ENCODE data around the gene INF2.
A peak's percentile ranks its signal among the peaks of the same experiment; 100 is the strongest.

INF2 gene

DNA sequence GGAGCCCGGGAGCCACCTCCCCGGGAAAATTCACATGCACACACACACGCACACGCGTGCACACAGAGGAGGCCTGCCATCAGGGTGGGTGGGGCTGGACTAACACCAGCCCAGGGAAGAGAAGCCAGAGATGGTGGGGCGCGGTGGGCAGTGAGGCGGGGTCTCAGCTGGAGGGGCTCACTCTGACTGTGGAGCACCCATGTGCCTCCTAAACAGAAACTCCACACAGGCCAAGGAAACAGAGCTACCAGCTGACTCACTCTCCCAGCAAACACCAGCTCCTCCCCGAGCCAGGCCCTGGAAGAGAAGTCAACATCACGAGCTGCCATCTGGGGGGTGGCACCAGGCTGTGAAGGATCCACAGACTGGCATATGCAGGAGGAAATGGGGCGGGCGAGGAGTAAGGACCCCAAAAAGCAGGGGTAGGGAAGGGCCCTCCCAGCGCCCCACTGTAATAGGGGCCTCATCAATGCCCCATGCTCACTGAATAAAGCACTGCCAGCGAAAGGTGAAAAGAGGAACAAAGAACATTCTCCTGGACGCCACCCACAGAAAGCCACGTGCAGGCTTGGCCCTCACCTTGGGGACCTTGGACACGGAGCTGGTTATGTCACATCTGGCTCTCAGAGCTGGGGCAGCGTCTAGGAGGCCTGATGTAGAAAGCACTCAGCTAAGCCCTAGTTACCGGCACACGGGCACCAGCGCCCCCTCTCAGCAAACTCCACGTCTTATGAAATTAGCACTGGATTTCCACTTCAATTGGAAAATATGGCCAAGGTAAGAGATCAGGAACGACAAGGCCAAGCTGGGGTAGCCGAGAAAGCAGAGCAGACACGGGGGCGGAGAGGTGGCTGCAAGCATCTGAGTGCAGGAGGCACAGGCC lies 8.4 kb upstream of the INF2 start:
- in situ Hi-C loops (cut with HindIII; ENCODE audit: low sequenced_read_pairs): no loop called here

GRCh38 chr14:104681689-104682074 lies 7.7 kb upstream of the INF2 start:
- DNase-seq (ENCODE audit: low read depth, low spot score): peak; percentile 79
- H3K4me3 ChIP-seq (ENCODE audit: low read depth, low read length): peak overlapping the region; percentile 12
- in situ Hi-C loops (cut with HindIII; ENCODE audit: low sequenced_read_pairs): no loop called here
- TF ChIP-seq, protein P1, sequence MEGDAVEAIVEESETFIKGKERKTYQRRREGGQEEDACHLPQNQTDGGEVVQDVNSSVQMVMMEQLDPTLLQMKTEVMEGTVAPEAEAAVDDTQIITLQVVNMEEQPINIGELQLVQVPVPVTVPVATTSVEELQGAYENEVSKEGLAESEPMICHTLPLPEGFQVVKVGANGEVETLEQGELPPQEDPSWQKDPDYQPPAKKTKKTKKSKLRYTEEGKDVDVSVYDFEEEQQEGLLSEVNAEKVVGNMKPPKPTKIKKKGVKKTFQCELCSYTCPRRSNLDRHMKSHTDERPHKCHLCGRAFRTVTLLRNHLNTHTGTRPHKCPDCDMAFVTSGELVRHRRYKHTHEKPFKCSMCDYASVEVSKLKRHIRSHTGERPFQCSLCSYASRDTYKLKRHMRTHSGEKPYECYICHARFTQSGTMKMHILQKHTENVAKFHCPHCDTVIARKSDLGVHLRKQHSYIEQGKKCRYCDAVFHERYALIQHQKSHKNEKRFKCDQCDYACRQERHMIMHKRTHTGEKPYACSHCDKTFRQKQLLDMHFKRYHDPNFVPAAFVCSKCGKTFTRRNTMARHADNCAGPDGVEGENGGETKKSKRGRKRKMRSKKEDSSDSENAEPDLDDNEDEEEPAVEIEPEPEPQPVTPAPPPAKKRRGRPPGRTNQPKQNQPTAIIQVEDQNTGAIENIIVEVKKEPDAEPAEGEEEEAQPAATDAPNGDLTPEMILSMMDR (IDR thresholded peaks at IDR 0.05; ENCODE audit: low read depth, low read length): no peak

More for the DNA sequence above, 8.4 kb upstream of the INF2 start:
- peak; percentile 78 for DNase-seq (ENCODE audit: low read depth, low spot score)
- TF ChIP-seq, protein P1 (IDR thresholded peaks at IDR 0.05; ENCODE audit: low read depth, low read length): peak; percentile 41
- H3K4me3 ChIP-seq (ENCODE audit: low read depth, low read length): no peak overlapping the region

DNA sequence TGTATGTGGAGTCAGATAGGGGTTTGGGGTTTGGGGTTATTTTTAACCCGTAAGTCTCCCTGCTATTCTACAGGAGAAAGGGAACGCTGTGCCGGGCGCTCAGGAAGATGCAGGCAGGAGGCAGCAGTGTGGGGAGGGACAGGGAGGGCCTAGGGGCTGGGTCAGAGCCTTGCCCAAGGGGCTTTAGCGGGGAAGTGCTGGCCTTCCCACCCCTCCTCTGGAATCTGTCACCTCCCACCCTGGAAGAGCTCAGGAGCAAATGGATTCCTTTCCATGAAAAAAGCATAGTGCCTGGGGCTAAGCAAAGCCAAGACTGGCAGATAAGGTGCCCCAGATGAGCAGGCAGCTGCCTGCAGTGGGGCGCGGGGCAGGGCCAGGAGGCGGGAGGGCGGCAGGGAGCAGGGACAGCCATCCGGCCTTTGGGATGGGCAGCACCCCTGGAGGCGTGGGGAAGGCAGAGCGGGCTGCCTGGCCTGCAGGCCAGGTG lies 7.3 kb upstream of the INF2 start:
- in situ Hi-C loops (cut with HindIII; ENCODE audit: low sequenced_read_pairs): no loop called here
- peak overlapping the region; percentile 12 for H3K4me3 ChIP-seq (ENCODE audit: low read depth, low read length)
- no peak for DNase-seq (ENCODE audit: low read depth, low spot score)
- TF ChIP-seq, protein P1 (IDR thresholded peaks at IDR 0.05; ENCODE audit: low read depth, low read length): no peak

DNA sequence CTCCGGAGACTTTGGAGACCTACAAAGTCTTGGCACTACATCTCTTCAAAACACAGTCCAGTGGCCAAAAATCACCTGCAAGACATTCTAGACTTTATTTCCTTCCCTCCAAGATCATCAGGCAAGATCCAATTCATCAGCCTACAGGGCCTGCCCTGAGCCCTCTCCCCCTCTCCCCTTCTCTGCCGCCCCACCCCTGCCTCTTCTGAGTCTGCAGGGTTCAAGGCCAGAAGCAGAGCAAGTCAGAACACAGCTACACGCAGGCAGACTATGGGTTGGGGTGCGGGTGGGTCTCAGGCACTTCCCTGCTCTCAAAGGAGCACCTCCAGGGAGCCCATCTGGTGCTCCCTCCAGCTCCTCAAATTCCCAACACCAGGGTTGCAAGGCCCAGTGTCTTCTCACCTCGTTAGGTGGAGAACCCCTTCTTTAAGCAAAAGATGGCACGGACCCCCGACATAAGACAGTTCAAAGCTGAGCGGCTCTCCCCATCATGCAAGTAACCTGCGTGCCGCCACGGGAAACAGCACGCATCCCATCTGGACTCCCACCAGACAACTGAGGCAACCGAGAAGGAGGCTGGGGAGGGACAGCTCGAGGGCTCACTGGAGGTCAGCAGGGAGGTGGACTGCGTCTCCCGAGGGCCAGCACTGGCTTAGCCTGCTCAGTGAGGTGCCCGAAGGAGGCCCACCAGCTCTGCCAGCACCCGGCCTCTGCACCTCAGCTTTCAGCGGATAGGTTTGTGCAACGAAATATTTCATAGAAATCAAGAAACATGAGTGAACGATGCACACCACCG lies 5.6 kb upstream of the INF2 start:
- in situ Hi-C loops (cut with HindIII; ENCODE audit: low sequenced_read_pairs): no loop called here
- DNase-seq (ENCODE audit: low read depth, low spot score): no peak
- no peak overlapping the region for H3K4me3 ChIP-seq (ENCODE audit: low read depth, low read length)
- TF ChIP-seq, protein P1 (IDR thresholded peaks at IDR 0.05; ENCODE audit: low read depth, low read length): no peak

DNA sequence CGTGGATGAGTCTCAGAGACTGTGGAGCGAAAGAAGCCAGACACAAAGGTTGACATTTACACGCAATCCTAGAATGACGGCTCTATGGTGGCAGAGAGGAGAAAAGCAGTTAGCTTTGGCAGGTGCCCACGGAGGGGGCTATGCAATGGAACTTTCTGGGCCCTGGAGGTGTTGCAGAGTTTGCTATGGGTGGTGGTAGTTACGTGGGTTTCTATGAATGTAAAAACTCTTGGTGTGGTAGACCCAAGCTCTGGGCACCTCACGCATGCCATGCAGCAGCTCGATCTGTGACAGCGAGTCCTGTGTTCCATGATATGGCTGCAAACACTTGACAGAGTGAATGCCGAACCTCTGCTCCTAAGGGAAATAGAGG lies 5.0 kb upstream of the INF2 start:
- TF ChIP-seq, protein P1 (IDR thresholded peaks at IDR 0.05; ENCODE audit: low read depth, low read length): no peak
- DNase-seq (ENCODE audit: low read depth, low spot score): no peak
- no peak overlapping the region for H3K4me3 ChIP-seq (ENCODE audit: low read depth, low read length)
- in situ Hi-C loops (cut with HindIII; ENCODE audit: low sequenced_read_pairs): no loop called here

DNA sequence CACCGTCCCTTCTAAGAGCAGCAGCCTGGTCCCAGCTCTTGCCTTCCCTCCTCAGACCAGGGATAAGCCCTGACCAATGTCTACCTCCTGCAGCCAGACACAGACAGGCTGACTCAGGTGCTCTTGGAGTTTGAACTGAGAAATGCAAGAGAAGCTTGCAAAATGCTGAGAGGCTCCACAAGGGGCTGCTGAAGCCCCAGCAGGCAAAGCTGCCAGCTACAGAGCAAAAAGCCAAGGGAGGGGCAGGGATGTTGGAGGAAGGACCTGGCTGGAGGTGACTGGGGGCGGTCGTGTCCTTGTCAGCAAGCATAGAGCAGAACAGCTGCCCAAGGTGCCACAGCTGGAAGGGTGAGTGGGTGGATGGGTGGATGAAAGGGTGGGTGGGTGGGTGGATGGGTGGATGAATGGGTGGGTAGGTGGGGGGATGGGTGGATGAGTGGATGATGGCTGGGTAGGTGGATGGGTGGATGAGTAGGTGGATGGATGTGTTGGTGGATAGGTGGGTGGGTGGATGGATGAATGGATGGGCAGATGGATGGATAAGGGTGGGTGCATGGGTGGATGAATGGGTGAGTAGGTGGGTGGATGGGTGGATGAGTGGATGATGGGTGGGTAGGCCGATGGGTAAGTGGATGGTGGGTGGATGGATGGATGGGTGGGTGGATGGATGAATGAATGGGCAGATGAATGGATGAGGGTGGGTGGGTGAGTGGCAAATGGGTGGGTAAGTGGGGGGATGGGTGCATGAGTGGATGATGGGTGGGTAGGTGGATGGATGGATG lies 4.0 kb upstream of the INF2 start:
- TF ChIP-seq, protein P1 (IDR thresholded peaks at IDR 0.05; ENCODE audit: low read depth, low read length): peak; percentile 11
- H3K4me3 ChIP-seq (ENCODE audit: low read depth, low read length): no peak overlapping the region
- in situ Hi-C loops (cut with HindIII; ENCODE audit: low sequenced_read_pairs): no loop called here
- no peak for DNase-seq (ENCODE audit: low read depth, low spot score)
